Umbilical cord (tissue), 2 donors: Measurements from ENCODE around the gene ASPHD1. TPM values are rescaled to one million over a fixed set of nuclear protein-coding genes. Genes with fewer than 3 reads are reported as not detected.
"Not testable (repeated sequence)": the region's sequence is repeated elsewhere in the genome, so short reads cannot be mapped to it uniquely, and the experiment has no call there.

ENCODE experiments used
- DNase-seq: peaks from one replicate; pipeline ENCODE4 v3.0.0-alpha.2; 2015; ENCODE audit warnings: low spot score
- total RNA-seq: library from RNA; depleted of rRNA; stranded (reverse); fragments of >200 nt; gene quantifications from one replicate; pipeline ENCODE4 v1.2.3, GENCODE V29; 2014; ENCODE audit warnings: low replicate concordance; ENCODE audit not compliant: insufficient read depth

The ASPHD1 gene
- not detected for total RNA-seq

DNA sequence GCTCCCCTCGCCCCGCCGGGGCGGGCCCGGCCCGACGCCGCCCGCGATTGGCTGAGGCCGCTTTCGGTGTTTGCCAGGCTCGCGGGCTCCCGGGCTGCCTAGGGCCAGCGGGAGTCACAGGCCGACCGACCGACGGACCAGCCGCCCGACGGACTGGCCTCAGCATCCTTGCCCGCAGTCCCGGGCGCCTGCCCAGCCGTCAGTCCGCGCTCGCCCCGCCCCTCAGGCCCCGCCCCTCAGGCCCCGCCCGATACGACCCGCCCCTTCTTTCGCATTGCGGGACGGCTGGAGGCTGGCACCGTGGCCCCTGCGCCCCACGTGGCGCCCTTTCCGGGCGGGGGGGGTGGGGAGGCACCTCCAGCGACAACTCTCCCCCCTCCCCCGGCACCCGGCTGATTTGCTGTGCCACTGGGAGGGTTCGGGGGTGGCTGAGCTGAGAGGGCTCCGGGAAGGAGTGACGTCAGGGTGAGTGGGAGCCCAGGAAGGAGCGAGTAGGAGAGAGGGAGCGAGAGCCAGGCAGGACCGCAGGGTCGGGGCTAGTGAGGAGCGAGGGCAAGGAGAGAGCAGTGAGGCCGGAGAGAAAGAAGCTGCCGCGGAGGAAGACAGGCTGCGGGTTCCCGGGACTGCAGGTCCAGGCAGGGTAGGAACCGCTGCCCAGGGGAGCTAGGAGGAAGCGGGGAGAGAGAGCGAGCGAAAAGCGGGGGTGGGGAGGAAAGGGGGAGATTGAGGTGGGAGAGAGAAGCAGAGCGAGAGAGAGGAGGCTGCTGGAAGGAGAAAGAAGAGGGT, at the start of gene ASPHD1:
Gene ASPHD1 (plus strand): TSS at position 387 of the 786 bp plus-strand sequence. CDS start 484 bp downstream, outside the sequence.
- DNase-seq = peak; percentile 70

DNA sequence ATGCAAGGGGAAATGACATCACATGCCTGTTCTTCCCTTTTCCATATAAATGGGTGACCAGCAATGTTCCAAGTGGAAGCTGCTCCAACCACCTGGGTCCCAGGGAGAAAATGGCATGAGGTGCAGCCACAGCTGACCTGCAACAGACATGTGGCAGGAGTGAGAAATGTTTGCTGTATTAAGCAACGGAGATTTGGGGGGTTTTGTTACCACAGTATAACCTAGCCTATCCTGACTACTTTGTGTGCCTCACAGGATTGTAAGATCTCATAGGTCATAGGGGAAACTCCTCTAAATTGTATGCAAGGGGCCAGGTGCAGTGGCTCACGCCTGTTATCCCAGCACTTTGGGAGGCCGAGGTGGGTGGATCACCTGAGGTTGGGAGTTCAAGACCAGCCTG, 49.3 kb upstream of the ASPHD1 start:
- no peak for DNase-seq

DNA sequence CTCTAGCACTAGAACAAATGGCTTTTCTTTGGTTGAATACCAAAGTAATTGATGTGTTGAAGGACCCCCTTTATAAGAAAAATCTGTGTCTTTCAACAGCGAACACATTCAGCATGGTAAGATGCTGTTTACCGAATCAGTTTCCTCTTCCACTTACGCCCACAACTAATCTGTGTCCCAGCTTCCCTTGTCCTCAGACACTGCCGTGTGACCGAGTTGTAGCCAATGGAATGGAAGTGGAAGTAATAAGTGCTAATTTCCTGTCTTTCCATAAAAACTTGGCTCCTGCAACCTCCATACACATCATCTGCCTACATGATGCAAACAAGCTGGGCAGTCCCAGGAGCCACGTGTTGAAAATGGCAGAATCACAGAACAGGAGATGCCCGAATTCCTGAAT, 47.6 kb upstream of the ASPHD1 start:
- DNase-seq = no peak

- no peak for DNase-seq
Measured at GRCh38 chr16:29854520-29855100, 45.7 kb upstream of the ASPHD1 start.

DNA sequence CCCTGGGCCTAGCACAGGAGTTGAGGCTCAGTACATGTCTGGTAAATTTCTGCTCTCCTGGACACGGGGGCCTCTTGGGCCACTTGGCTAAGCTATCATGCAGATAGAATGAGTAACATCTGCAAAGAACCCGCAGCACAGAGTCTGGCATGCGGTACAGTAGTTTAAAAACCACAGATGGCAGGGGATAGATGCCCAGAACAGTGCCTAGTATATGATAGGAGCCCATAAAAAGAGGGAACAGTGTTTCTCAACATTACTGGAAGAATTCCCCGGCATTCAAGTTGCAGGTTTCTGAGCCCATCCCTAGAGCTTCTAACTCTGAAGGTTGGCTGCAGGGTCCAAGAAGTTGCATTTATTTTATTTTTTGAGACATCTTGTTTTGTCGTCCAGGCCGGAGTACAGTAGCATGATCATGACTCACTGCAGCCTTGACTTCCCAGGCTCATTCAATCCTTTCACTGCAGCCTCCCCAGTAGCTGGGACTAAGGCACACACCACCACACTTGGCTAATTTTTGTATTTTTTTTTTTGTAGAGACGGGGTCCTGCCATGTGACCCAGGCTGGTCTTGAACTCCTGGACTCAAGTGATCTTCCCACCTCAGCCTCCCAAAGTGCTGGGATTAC, 43.0 kb upstream of the ASPHD1 start:
- peak; percentile 25 for DNase-seq

DNA sequence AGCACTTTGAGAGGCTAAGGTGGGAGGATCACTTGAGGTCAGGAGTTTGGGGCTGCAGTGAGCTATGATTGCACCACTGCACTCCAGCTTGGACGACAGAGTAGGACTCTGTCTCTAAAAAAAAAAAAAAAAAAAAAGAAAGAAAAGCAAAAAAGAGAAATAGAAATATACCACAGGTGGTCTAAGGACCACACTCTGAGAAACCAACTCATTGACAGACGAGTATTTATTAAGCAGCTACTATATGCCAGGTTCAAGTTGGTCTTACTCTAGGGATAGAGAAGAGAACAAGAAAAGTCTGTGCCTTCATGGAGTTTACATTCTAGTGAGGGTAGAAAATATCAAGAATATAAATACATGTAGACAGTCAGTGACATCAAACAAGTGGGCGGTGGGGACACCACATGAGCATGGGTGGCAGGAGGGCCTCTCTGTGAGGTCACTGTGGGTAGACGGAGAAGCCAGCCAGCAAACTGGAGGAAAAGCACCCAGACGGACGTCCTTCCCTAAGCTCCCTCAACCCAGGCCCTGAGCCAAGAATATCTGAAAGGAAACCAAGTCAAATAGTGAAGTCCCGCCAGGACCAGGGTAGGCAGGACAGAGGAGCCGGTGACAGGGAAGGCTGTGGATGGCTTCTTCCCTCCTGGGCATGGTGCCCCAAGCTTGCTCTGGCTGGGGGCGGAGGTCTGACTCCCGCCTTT, 42.0 kb upstream of the ASPHD1 start:
- no peak for DNase-seq

GRCh38 chr16:29858974-29859373, 41.3 kb upstream of the ASPHD1 start:
- DNase-seq = no peak

GRCh38 chr16:29860218-29860617, 40.1 kb upstream of the ASPHD1 start:
- no peak for DNase-seq

- DNase-seq = peak; percentile 27
Measured at GRCh38 chr16:29862383-29862883, 37.9 kb upstream of the ASPHD1 start.

- DNase-seq = peak; percentile 99
Measured at GRCh38 chr16:29862884-29863668, 37.2 kb upstream of the ASPHD1 start, which contains the start of gene CDIPT. Gene CDIPT, minus strand, starts transcription at chr16:29863226. Its CDS starts 369 bp downstream, at chr16:29862857.

- no peak for DNase-seq
Measured at GRCh38 chr16:29863669-29863984, 36.7 kb upstream of the ASPHD1 start.

DNA sequence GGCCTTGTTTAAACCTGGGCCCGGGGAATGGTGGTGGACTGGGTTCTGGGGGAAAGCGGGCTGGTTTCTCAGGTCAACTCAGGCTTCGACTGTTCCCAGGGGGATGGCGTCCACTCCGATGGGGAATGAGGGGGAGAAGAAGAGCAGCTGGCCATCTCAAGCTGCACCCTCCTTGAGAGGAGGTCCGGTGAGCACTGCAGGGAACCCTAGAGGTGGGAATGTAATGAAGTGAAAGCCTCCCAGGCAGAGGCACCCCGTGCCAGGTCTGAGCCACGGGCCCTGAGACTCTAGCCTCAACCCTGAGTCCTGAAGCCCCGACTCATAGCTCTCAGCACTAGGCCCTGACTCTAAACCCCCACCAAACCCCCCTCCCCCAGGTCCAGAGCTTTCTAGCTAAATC, 36.1 kb upstream of the ASPHD1 start:
- DNase-seq = no peak

DNA sequence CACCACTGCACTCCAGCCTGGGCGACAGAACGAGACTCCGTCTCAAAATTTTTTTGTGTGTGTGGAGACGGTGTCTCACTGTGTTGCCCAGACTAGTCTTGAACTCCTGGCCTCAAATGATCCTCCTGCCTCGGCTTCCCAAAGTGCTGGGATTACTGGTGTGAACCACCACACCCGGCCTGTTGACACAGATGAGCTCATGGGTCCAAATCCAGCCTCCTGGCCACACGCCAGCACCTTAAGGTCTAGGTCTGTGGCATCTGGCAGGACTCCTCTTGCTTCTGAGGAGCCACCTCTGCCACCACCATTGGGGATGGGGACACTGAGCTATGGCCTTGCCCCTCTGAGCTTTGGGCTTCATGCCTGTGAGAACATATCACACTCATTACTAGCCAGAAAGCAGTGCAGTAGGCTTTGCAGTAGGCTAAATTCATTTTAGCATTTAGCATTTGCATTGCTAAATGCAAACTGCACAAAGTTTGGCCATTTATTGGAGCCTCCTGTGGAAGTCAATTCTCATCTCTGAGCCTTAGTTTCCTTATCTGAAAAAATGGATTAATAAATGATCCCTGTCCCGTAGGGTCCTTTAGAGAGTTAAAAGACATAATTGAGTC, 31.8 kb upstream of the ASPHD1 start:
- no peak for DNase-seq

DNA sequence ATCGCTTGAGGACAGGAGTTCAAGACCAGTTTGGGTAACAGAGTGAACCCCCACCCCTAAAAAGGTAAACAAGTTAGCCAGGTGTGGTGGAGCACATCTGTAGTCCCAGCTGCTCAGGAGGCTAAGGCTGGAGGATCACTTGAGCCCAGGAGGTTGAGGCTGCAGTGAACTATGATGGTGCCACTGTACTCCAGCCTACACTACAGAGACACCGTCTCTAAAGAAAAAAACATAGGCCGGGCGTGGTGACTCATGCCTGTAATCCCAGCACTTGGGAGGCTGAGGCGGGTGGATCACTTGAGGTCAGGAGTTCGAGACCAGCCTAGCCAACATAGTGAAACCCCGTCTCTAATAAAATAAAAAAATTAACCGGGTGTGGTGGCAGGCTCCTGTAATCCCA, 31.2 kb upstream of the ASPHD1 start:
- not testable (repeated sequence) for DNase-seq

DNA sequence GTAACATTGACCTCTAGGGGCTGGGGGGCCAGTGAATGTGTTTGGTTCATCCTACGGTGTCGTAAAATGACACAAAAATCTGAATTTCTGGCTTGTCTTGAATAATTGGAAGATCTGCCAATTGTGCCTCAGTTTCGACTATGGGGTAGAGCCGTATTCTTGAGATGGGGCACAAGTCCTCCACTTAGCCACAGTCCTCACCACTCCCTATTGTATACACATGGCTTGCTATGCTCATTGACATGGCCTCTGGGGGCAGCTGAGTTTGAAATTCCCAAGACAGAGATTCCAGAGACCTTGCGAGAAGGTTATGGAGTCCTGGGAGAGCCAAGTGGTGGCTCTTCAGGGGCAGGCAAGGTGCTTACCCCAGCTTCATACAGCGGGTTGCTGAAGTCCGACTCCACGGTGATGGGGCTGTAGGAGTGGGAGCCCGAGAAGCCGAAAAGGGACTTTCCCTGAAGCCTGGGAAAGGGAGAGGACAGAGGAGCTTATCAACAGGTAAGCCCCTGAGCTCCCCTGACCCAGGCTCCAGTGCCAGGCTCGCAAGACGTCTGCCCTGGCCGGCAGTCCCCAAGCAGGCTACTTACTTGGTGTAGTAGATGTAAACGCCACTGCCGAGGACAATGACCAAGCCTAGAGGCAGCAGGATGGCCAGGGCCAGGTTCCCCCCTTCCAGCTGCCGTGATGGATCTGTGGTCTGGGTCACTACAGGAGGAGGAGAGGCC, 28.3 kb upstream of the ASPHD1 start:
- no peak for DNase-seq

GRCh38 chr16:29873319-29873718, 27.0 kb upstream of the ASPHD1 start:
- no peak for DNase-seq

DNA sequence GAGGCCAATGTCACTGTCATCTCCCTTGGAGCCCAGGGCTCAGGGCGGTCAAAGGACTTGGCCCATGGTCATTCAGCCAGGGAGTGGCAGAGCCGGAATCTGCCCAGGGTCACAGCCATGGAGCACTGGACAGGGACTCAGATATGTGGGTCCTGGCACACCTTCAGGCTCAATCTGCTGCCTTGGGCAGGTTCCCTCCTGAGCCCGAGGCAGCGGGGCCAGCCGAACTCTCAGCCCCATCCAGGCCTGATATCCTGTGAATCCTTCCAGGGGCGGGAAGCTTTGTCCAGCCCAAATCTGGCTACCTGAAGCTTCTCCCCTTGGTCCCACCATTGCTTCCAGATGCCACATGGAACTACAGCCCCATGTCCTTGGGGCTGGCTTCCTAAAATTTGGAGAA, 25.1 kb upstream of the ASPHD1 start:
- no peak for DNase-seq

DNA sequence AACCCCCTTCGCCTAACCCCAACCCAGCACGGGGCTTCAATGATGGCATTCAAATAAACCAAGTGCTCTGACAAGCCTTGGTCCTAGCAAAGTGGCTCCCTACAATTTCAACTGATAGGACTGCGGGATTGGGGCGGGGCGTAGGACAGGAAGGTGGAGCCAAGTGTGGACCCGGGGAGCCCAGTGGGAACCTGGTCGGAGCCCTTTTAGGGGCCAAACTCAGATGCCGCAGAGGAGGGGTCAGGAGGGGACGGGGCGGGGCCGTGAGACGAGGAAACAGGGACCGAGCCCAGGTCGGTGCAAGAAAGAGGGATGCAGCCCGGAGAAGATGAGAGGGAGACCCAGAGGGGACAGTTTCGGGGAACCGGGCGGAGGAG, 24.1 kb upstream of the ASPHD1 start:
- DNase-seq = no peak

GRCh38 chr16:29876594-29877249, 23.6 kb upstream of the ASPHD1 start:
- no peak for DNase-seq
